ENCODE results near the gene B3GALT4. TPM values are rescaled to one million over a fixed set of nuclear protein-coding genes. Genes with fewer than 3 reads are reported as not detected.

B3GALT4 gene
- total and polyA plus RNA-seq, 2 of the 13 experiments (the other 11 are each of a cell fraction or from before 2014, with no cell fraction given): 0.04 to 0.27 TPM

GRCh38 chr6:33273924-33274902 lies 2.7 kb upstream of the B3GALT4 start (continued):
- peak; percentile 67; the same call in 1 of the 2 replicates for TF ChIP-seq ZNF280D (CRISPR knock-in tag; IDR thresholded peaks at IDR 0.05)
- TF ChIP-seq ZNF788 (CRISPR knock-in tag; IDR thresholded peaks at IDR 0.05; ENCODE audit: borderline replicate concordance): no peak
- no peak for TF ChIP-seq CC2D1A (CRISPR knock-in tag; IDR thresholded peaks at IDR 0.05)
- no peak for TF ChIP-seq KLF13 (CRISPR knock-in tag; IDR thresholded peaks at IDR 0.05)
- TF ChIP-seq PHF5A (CRISPR knock-in tag; IDR thresholded peaks at IDR 0.05; ENCODE audit: low read depth, unreplicated experiment): no peak
- peak; percentile 71; the same call in 1 of the 2 replicates for TF ChIP-seq ZNF598 (CRISPR knock-in tag; IDR thresholded peaks at IDR 0.05; ENCODE audit: borderline replicate concordance)
- TF ChIP-seq ZNF414 (CRISPR knock-in tag; IDR thresholded peaks at IDR 0.05): 0 out of 2 replicates have a peak, but pooled peaks have one; percentile 32
- TF ChIP-seq ZNF136 (CRISPR knock-in tag; IDR thresholded peaks at IDR 0.05; ENCODE audit: low read depth): no peak
- TF ChIP-seq HMGXB4 (CRISPR knock-in tag; IDR thresholded peaks at IDR 0.05; ENCODE audit: borderline replicate concordance in 1 of 2, low read depth in 1 of 2): no peak
- TF ChIP-seq ZBTB46 (CRISPR knock-in tag; IDR thresholded peaks at IDR 0.05; ENCODE audit: borderline replicate concordance): no peak
- TF ChIP-seq ZNF121 (CRISPR knock-in tag; IDR thresholded peaks at IDR 0.05): peak; percentile 92
- TF ChIP-seq TEAD3 (CRISPR knock-in tag; optimal IDR thresholded peaks at IDR 0.05; ENCODE audit: borderline replicate concordance): peak; percentile 5
- TF ChIP-seq ZNF292 (CRISPR knock-in tag; IDR thresholded peaks at IDR 0.05; ENCODE audit: borderline replicate concordance, low read depth): 0 out of 2 replicates have a peak, but pooled peaks have one; percentile 24
- TF ChIP-seq FOXA3 (CRISPR knock-in tag; IDR thresholded peaks at IDR 0.05): no peak
- 0 out of 2 replicates have a peak, but pooled peaks have one; percentile 27 for TF ChIP-seq ZNF547 (CRISPR knock-in tag; IDR thresholded peaks at IDR 0.05)
- TF ChIP-seq ZIK1 (CRISPR knock-in tag; IDR thresholded peaks at IDR 0.05; ENCODE audit: borderline replicate concordance, low read depth): no peak
- no peak for TF ChIP-seq TBX3 (IDR thresholded peaks at IDR 0.05; ENCODE audit: borderline replicate concordance)
- no peak for TF ChIP-seq CBFB (CRISPR knock-in tag; IDR thresholded peaks at IDR 0.05)
